ENCODE data around the gene CHST4. TPM values are rescaled to one million over a fixed set of nuclear protein-coding genes. Genes with fewer than 3 reads are reported as not detected.

CHST4 gene
- total RNA-seq, 1 donor from 2014 or later, result not detected

DNA sequence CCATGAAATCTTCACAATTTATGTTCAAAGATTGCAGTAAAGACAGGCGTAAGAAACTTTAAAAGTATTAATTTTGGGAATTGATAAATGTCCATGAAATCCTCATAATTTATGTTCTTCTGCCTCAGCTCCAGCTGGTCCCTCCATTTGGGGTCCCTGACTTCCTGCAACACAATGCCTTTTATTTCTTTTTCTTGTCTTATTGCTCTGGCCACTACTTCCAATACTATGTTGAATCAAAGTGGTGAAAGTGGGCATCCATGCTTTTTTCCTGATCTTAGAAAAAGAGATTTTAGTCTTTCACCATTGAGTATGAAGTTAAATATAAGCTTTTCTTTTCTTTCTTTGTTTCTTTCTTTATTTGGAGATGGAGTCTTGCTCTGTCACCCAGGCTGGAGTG, 36.3 kb downstream of the CHST4 start:
- H3K27me3 Mint-ChIP-seq (ENCODE audit: low read depth), result peaks cover 34% of the 10 kb centered on the region
- peaks cover 17% of the 10 kb centered on the region for H3K9me3 Mint-ChIP-seq (ENCODE audit: low read depth)
- H3K27ac Mint-ChIP-seq (ENCODE audit: unreplicated experiment), result no peak overlapping the region
- H3K4me1 Mint-ChIP-seq (ENCODE audit: low read depth), result peaks cover 16% of the 10 kb centered on the region
- no peaks in the 10 kb centered on the region for H3K36me3 Mint-ChIP-seq (ENCODE audit: low read depth)
- TF ChIP-seq, protein P1, sequence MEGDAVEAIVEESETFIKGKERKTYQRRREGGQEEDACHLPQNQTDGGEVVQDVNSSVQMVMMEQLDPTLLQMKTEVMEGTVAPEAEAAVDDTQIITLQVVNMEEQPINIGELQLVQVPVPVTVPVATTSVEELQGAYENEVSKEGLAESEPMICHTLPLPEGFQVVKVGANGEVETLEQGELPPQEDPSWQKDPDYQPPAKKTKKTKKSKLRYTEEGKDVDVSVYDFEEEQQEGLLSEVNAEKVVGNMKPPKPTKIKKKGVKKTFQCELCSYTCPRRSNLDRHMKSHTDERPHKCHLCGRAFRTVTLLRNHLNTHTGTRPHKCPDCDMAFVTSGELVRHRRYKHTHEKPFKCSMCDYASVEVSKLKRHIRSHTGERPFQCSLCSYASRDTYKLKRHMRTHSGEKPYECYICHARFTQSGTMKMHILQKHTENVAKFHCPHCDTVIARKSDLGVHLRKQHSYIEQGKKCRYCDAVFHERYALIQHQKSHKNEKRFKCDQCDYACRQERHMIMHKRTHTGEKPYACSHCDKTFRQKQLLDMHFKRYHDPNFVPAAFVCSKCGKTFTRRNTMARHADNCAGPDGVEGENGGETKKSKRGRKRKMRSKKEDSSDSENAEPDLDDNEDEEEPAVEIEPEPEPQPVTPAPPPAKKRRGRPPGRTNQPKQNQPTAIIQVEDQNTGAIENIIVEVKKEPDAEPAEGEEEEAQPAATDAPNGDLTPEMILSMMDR (IDR thresholded peaks at IDR 0.05), result no peak
- no peak for DNase-seq (ENCODE audit: low spot score)
- no peak overlapping the region for H3K4me3 Mint-ChIP-seq (ENCODE audit: unreplicated experiment)

DNA sequence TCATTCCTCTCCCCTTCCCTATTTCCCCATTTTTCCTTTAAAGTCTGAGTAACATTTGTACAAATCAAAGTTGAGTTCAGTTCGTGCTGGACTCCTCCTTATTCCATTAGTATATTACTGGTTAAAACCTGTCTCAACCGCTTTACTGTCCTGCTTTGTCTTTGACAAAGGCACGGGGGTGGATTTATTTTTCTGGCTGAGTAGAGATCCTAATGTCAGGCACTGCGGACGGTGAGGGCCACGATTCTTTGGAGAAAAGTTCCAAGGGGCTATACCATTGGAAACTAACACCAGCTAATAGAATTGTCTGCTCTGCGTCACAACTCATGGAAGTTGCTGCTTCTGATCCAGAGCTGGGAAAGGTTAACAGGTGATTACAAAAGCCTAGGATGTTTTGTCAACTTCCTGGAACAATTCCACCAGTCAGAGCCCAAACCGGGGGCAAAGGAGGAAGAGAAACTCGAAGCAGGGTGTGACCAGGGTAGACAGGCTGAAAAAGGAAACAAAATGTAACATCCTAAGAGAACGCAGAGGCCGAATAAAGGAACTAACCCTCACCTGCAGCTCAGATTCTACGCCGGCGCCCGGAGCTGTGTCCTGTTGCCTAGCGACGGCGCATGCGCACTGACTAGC, 38.2 kb downstream of the CHST4 start:
- TF ChIP-seq, protein P1 (IDR thresholded peaks at IDR 0.05), result no peak
- H3K27me3 Mint-ChIP-seq (ENCODE audit: low read depth), result peaks cover 21% of the 10 kb centered on the region
- peaks cover 16% of the 10 kb centered on the region for H3K4me1 Mint-ChIP-seq (ENCODE audit: low read depth)
- peak overlapping the region; percentile 92 for H3K27ac Mint-ChIP-seq (ENCODE audit: unreplicated experiment)
- no peaks in the 10 kb centered on the region for H3K36me3 Mint-ChIP-seq (ENCODE audit: low read depth)
- peak overlapping the region; percentile 91 for H3K4me3 Mint-ChIP-seq (ENCODE audit: unreplicated experiment)
- peaks cover 17% of the 10 kb centered on the region for H3K9me3 Mint-ChIP-seq (ENCODE audit: low read depth)
- DNase-seq (ENCODE audit: low spot score), result no peak

DNA sequence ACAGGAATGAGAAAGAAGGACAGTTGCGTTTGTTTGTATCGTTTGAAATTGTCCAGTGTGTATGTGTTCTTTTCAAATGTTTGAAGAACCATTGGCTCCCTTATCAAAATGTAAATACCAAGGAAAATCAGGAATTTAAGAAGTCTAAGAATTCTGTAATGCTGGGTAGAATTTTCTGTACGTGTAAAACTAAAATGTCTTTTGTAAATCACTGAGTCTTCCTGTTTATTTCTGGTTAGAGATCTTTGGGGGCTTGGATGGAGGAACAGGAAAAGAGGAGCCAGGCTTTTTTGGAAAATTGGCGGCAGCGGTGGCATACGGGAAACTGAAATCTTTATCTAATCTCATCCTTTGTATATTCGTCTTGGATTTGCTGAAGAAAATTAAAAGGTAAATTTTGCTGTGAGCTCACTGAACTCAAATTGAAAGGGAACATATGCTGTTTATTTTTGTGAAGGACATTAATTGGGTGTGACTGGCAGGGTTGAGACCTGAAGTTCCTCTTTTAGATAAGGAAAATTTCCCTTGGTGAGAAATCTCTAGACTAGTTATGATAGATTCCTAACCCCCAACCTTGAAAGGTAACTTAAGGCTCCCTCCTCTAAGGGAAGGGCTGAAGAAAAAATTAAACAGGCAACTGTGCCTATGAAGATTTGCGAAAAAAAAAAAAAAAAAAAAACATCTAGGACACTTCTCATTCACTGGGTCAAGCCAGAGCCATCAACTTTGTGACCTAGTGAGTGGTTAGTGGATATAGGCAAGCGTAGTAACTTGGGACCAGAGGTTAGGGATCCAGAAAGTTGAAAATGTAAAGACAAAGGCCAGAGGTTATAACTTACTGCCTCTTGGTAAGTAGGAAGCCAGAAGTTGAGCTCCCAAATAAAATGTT, 39.8 kb downstream of the CHST4 start:
- DNase-seq (ENCODE audit: low spot score), result no peak
- peaks cover 12% of the 10 kb centered on the region for H3K9me3 Mint-ChIP-seq (ENCODE audit: low read depth)
- TF ChIP-seq, protein P1 (IDR thresholded peaks at IDR 0.05), result no peak
- peak overlapping the region; percentile 92 for H3K27ac Mint-ChIP-seq (ENCODE audit: unreplicated experiment)
- peak overlapping the region; percentile 91 for H3K4me3 Mint-ChIP-seq (ENCODE audit: unreplicated experiment)
- H3K4me1 Mint-ChIP-seq (ENCODE audit: low read depth), result peaks cover 16% of the 10 kb centered on the region
- peaks cover 15% of the 10 kb centered on the region for H3K27me3 Mint-ChIP-seq (ENCODE audit: low read depth)
- H3K36me3 Mint-ChIP-seq (ENCODE audit: low read depth), result no peaks in the 10 kb centered on the region

DNA sequence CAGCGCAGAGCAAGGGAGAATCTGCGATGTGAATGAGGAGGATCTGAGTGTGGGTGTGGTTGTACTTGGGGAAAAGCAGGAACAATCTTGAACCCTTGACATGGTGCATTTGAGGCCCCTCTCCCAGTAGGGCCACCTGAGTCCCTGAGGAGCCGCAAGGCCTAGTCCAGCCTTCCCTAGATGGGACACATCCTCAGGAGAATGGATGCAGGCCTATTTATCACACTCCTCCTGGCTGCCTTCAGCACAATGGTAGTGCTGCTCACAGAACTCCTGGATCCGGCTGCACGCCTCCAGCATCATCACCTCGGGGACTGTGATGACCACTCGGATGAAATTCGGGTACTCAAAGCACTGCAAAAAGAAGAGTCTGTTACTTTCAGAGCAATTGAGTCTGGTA, 41.7 kb downstream of the CHST4 start:
- Mint-ChIP-seq H3K4me1 (ENCODE audit: low read depth) (peaks cover 16% of the 10 kb centered on the region), H3K27me3 (ENCODE audit: low read depth) (peaks cover 27% of the 10 kb centered on the region), H3K9me3 (ENCODE audit: low read depth) (no peaks in the 10 kb centered on the region), H3K4me3 (ENCODE audit: unreplicated experiment) (no peak overlapping the region), H3K36me3 (ENCODE audit: low read depth) (no peaks in the 10 kb centered on the region), H3K27ac (ENCODE audit: unreplicated experiment) (no peak overlapping the region)
- TF ChIP-seq, protein P1 (IDR thresholded peaks at IDR 0.05), result no peak
- DNase-seq (ENCODE audit: low spot score), result no peak

DNA sequence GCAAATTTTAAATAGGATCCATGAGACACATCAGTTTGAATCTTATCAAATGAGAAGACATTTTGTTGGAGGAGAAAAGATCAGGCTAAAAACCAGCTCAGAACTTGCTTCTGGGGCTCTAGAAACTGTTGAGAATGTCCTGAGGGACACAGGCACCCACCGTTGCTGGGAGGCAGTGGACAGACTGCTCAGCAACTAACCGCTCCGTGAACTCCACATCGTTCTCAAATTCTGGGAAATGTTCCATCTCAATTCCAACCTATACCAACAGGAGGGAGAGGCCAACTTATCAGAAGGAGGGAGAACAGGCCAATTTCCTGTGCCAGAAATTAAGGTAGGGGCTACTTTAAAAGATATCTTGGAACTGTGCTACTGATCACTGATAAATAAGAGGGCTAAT, 42.3 kb downstream of the CHST4 start:
- H3K4me1 Mint-ChIP-seq (ENCODE audit: low read depth), result peaks cover 16% of the 10 kb centered on the region
- no peak for DNase-seq (ENCODE audit: low spot score)
- TF ChIP-seq, protein P1 (IDR thresholded peaks at IDR 0.05), result no peak

More for the DNA sequence above, 42.3 kb downstream of the CHST4 start:
- Mint-ChIP-seq H3K36me3 (ENCODE audit: low read depth) (no peaks in the 10 kb centered on the region), H3K27ac (ENCODE audit: unreplicated experiment) (no peak overlapping the region), H3K27me3 (ENCODE audit: low read depth) (peaks cover 30% of the 10 kb centered on the region), H3K4me3 (ENCODE audit: unreplicated experiment) (no peak overlapping the region), H3K9me3 (ENCODE audit: low read depth) (no peaks in the 10 kb centered on the region)
